Measurements from ENCODE around the gene SIL1.
"Not testable (repeated sequence)": the region's sequence is repeated elsewhere in the genome, so short reads cannot be mapped to it uniquely, and the experiment has no call there.

Gene SIL1

DNA sequence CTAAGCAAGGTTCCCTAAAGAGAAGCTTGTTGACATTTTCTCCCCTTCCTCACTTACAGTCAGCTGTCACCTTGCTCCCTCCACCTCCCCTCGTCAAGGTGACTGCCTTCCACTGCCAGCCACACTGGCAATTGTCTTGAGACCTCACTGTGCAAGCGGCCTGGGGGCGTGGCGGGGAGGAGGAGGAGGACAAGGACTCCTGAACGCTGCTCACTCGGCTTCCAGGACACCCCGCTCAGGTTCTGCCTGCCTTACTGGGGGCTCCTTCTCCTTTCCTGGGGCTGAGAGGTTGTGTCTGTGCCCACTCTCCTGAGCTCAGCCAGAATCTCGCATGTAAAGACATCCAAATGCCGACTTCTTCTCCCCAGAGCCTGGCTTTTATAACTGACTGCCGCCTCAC is 262.7 kb downstream of the SIL1 start:
- DNase-seq, result no peak

DNA sequence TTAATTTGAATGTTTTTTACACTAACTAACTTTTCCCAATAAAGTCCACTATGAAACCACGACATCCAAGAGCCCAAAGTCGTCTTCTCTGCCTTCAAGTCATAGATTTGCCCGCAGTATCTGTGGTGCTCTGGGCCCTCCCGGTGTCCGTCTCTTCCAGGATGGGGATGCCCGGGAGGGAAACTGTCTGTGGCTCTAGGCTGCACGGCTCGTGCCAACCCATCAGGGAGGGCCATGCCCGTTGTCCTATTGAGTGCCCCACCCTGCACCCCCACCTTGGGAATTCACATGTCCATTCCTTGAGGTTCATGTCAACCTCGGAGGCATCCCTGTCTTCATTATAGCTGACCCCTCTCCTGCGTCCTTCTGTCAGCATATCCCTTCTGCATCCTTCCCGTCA is 263.2 kb downstream of the SIL1 start:
- no peak for DNase-seq

DNA sequence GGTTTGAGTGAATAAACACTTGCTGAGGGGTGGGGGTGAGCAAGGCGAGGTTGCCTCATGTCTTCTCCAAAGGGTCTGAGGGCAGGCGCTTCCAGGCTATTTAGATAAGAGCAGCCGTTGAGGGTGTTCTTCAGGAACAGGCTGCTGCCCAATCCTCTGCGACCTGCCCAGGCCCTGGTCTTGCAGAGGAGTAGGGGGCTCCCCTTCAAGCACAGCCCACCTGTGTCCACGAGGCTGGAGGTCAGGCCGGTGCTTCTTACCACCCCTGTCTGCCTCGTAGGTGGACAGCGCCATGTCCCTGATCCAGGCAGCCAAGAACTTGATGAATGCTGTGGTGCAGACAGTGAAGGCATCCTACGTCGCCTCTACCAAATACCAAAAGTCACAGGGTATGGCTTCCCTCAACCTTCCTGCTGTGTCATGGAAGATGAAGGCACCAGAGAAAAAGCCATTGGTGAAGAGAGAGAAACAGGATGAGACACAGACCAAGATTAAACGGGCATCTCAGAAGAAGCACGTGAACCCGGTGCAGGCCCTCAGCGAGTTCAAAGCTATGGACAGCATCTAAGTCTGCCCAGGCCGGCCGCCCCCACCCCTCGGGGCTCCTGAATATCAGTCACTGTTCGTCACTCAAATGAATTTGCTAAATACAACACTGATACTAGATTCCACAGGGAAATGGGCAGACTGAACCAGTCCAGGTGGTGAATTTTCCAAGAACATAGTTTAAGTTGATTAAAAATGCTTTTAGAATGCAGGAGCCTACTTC is 264.5 kb downstream of the SIL1 start:
- no peak for DNase-seq

DNA sequence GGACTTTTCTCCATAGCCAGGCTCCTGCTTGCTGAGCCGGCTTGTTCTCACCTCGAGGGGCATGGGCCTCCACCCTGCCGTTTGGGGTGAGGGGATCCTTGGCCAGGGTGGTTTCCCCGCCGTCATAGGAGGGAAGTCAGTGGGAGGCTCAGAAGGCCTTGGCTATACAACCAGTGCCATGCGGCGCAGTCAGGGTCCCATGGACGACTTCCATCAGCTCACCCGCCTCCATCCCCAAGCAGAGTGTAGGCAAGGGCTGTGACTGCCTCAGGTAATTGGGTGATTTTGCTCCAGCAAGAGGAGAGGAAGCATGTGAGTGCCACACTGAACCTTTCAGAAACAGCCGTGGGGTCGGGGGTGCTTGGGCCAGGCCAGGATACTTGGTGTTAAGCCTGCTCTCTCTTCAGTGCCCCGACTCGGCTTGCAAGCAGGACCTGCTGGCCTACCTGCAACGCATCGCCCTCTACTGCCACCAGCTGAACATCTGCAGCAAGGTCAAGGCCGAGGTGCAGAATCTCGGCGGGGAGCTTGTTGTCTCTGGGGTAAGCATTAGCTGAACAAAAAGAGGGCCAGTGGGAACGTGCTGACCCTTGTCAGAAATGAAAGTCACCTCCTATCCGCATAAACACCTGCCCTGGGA is 265.9 kb downstream of the SIL1 start:
- DNase-seq, result no peak

DNA sequence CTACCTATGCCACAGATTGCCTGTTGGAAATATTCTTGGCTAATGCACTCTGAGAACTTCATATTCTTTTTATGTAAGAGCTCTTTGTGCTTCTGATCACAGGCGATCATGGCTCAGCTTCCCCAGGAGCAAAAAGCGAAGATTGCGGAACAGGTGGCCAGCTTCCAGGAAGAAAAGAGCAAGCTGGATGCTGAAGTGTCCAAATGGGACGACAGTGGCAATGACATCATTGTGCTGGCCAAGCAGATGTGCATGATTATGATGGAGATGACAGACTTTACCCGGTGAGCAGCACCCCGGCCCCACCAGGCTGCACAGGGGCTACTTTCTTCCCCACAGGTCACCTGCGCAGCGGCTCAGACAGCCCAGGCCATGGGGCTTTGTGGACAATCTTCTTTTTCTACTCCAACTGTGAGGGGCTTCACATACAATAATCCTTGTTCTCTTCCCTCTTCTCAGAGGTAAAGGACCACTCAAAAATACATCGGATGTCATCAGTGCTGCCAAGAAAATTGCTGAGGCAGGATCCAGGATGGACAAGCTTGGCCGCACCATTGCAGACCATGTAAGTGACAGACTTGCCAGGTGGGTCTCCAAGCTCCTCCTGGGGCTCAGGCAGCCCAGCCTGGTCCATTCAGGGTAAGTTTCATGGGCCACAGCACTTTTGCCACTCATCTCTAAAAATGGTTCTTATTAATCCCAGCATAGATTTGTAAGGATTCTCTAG is 267.6 kb downstream of the SIL1 start:
- no peak for DNase-seq

DNA sequence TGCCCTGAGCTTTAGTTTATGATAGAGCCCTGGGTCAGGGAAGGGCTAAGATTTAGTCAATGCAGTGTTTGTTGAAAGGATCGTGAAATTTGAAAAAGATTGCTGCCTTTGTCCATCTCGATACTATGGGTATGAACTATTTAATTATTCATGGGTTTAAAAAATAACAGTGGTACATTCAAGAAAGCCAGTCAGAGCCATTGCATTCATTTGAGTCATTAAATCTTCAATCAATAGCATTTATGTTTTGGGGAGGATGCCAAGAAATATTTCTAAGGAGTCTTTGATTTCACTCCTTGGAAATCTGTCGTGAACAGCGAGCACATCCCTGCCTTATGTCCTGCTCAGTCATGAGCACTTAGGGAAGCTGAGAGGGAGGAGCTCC is 268.6 kb downstream of the SIL1 start:
- no peak for DNase-seq

DNA sequence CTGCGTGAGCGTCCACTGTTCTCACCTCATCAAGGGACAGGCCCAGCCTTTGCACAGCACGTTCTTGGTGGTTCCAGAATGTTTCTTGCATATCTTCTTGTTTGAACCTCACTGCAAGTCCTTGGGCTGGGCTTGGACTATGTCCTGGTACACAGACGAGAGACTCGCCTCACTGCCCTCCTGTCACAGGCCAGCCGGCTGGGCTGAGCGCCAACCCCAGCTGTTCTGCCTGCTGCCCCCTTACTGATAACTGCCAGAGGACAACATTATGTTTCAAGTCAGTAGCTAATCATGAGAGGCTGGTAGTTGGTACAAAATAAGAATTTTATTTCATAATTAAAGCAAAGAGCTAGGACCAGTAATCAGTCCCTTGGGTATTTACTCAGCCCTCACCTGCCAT is 270.2 kb downstream of the SIL1 start:
- no peak for DNase-seq

DNA sequence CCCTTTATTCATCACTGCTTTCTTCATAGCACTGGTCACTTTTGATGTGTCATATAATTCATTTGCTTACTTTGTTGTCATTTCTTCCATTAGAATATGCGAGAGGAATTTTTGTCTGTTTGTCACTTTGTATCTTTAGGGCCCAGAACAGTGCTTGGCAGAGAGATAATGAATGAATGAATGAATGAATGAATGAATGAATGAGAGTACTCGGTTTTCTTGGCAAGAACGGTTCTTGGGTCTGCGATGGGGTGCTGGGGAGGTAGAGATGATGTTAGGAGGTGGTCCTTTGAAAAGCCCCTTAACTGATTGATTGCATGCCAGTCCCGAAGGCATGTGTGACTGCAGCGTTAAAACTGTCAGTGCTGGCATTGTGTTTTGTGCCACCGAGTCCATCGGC is 270.6 kb downstream of the SIL1 start:
- DNase-seq, result no peak

DNA sequence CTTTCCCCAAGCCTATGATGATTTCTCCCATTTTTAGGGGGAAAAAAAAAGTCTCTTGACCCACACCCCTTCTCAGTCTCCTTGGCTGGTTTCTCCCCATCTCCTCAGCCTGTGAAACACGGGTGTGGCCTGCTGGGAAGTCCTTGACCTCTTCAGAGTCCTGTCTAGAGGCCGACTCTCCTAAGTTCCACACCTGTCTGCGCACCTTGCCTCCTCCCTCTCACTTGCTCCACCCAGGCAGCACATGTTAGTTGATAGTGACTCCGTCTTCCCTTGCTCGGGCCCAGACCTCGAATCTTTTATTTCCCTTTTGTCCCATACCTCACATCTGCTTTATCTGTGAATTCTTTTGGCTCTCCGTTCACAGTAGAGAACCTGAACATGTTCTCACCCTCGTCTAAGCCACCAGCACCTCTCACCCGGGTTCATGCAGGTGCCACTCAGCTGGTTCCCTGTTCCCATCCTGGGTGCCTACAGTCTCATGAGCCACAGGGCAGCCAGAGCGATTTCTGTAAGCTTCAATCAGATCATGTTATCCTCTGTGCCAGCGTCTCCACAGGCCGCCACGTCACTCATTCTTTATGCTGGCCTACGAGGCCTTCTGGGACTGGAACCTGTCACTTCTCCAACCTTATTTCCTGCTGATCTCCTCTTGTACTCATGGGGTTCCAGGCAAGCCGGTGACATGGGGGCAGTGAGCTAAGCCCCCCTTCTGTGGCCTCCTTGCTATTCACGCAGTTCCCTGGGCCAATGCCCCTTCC is 271.3 kb downstream of the SIL1 start:
- DNase-seq, result no peak

DNA sequence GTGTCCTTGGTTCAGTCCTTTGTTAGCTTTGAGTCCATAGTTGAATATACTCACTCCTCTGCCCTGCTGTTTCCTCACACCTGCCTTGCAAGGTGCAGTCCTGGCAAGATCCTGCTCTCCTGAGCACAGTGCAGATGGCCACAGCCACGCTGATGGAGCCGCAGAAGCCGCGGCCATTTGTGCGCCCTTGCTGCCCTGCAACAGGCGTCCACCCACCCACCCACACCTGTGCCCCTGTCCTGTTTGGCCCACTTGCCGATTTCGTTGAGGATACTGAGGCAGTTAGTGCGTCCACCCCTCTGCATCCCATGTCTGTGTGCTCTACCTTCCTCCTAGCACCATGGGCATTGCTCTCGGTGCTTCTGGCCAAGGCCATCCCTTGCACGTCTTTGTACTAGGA is 271.9 kb downstream of the SIL1 start:
- no peak for DNase-seq

DNA sequence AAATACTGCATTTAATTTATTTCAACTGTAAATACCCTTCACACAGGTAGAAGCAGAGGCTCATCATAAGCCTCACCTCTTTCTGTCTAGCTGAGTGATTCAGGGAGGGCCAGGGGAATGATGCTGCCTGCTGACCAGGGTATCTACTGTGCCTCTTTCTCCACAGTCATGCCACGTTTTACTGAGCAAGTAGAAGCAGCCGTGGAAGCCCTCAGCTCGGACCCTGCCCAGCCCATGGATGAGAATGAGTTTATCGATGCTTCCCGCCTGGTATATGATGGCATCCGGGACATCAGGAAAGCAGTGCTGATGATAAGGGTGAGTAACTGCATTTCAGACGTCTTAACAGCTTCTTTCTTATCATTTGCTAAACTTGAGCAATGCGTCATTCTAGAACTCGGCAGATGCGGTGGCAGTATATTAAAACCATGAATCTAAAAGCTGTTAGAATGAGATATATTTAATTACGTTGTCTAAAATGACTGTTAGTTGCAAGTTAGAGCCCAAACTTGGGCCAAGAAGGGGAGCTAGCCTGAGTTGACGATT is 273.0 kb downstream of the SIL1 start:
- no peak for DNase-seq

DNA sequence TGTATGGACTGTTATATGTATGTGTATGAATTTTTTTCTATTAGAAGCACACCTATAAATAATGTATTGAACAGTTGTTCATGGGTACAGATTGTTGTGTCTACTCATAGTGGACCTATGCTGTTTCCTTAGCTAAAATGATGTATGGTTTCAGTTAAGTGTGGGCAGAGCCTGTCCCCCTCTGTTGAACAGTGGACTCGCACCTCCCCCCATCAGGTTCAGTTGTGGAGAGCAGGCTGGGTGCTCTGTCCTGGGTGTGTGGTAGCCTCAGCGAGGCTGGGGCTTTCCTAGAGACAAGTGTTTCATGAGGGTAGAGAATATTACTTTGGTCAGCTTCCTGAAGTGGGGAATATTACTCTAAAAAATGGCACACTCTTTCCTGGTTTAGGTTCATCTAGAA is 275.7 kb downstream of the SIL1 start:
- DNase-seq, result no peak

DNA sequence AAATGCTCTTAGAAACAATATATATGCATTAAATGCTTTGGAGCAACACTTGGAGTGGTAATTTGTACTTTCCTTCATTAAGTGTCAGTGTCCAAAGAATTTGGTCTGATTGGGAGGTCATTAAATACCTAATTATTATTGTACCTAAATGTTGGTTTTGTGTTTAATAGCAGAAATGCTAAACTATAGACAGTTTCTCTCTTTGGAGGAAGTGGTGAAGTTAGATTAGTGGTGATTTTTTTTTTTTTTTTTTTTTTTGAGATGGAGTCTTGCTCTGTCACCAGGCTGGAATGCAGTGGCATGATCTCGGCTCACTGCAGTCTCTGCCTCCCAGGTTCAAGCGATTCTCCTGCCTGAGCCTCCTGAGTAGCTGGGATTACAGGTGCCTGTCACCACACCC is 276.8 kb downstream of the SIL1 start:
- not testable (repeated sequence) for DNase-seq

DNA sequence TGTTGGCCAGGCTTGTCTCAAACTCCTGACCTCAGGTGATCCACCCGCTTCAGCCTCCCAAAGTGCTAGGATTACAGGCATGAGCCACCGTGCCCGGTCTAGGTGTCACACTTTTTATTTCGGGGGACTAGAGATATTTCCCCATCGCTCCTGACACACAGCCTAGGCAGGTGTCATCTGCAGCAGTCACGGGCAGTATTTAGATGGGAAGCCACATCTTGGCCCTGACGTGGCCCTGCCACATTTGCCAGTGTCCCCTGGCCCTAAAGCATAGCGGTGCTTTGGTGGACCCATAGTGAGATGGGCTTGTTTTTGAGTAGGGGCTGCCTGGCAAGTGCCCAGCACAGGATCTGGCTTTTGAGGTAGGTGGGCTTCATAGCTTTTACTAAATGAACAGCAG is 278.0 kb downstream of the SIL1 start:
- DNase-seq, result no peak

DNA sequence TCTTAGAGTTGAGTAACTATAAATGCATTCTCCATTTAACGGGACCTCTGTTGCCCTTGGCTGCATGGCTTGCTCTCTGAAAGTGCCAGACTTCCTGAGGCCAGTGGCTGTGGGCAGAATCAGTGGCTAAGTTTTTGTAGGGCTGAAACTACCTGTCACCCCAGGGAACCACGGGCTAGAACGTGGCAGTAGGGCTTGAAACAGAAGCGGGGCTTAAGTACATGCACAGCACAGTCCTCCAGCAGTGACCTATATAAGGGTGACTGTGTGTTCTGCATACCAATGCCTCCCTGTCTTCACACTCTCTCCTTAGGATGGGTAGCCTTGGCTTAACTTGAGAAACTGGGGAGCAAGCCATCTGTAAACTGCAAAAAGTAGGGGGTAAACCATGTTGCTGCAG is 279.5 kb downstream of the SIL1 start:
- no peak for DNase-seq

DNA sequence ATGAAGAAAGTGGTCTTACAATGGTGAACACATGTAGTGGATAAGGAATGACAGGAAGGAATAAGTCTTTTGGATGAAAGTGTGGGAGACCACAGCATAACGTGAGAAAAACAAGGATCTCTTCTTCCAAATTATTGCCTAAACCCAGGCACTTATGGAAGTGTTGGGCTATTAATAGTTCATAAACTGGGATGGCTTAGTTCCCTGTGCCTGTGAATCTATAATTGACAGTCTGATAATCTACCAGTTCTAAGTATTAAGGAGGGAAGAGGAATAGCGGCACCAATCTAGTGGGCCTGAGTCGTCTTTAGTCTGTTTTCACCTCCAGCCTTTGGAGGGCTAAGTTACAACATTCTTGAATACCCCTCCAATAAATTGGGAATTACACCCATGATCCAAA is 283.8 kb downstream of the SIL1 start:
- DNase-seq, result no peak

DNA sequence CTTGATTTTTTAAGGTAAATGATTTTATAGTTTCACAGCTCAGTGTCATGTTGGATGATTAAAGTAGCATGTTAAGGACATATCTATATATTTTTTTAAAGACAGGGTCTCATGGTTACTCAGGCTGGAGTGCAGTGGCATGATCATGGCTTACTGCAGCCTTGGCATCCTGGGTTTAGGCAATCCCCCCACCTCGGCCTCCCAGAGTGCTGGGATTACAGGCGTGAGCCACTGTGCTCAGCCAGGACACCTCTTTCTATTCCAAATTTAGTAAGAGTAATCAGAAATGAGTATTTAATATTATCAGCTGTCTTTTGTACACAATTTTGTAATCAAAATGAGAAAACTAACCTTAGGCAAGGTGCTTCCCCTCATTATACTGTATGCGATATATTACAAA is 284.4 kb downstream of the SIL1 start:
- DNase-seq, result no peak

DNA sequence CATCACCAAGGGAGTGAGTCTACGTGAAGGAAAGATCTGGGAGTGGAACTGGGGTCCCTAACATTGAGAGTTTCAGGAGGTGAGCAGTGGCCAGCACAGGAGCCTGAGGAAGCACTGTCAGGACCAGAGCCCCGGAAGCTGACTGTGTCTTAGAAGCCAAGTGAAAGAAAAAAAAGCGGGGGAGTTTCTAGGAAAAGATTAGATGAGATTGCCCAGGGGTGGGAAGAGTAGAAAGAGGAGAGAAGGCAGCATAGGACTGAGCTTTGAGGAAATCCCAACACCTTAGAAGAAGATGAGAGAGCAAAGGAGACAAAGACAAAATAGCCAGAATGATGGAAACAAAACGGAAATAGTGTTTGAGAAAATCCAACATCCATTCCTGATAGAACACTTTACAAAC is 286.1 kb downstream of the SIL1 start:
- no peak for DNase-seq

DNA sequence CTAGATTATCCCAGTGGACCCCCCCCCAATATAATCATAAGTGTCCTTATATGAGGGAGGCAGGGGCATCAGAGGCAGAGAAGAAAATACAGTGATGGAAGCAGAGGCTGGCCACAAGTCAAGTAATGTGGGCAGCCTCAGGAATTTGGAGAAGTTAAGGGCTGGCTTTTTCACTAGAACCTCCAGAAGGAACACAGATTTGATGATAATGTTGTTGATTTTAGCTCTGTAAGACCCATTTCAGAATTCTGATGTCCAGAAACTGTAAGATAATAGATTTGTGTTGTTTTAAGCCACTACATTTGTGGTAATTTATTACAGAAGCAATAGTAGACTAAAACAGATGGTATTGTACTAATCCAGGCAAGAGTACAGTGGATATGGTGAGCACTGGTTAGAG is 286.7 kb downstream of the SIL1 start:
- DNase-seq, result no peak

DNA sequence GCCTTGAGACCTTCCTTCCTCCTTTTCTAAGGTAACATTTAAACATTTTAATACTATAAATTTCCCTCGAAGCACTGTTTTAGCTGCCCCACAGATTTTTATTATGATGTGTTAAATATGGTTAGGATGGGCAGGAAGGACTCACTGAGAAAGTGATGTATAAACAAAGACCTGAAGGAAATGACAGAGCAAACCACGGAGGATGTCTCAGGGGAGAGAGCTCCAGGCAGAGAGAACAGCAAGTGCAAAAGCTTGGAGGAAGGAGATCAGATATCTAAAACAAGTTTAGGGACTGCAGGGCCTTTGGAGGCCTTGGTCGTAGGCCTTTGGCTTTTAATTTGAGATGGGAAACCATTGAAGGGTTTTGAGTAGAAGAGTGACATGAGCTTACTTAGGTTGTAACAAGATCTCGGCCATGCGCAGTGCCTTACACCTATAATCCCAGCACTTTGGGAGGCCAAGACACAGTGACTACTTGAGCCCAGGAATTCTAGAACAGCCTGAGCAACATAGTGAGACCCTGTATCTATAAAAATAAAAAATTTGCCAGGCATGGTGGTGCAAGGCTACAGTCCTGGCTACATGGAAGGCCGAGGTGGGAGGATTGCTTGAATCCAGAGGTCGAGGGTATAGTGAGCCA is 287.5 kb downstream of the SIL1 start:
- no peak for DNase-seq

DNA sequence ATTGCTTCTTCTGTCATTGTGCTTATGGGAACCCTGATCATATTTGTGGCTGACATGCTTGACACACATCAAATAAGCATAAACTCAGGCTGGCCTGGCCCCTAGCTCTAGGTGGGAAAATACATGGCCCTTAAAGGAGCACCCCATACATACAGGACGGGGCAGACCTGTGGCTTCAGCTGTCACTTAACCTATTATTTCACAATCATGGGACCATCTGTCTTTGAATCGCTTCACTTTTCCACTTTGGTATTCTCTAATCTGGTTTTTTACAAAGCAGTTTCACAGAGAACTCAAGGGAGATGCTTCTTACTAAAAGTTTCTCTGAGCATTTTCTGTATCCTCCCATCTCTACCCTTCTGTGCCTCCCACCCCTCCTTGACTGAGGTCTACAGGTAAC is 288.4 kb downstream of the SIL1 start:
- no peak for DNase-seq

DNA sequence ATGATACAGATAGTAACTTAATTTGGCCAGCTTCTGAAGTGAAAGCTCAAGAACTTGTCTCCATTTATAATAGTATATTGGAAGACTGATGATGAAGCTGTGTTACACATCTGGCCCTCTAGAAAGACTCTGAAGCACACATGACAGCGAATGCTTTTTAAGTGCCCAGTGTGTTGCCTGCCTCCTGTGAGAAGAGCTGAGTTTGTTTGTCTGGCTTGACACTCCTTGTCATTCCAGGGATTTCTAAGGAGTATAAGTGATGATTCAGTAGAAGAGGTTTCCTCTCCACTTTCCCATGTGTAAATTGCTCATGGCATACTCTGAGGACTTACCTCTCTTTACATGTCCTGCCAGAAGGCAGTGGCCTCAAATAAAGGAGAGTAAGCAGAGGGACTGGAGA is 292.6 kb downstream of the SIL1 start:
- no peak for DNase-seq
